ENCODE measurements around the gene POLA1.

POLA1 gene

GRCh38 chrX:25011589-25012432 is 318.1 kb downstream of the POLA1 start:
- Histone ChIP-seq H3K4me3 (ENCODE audit: low read length) (no peak overlapping the region), H3K36me3 (replicated peaks; ENCODE audit: low read depth, low read length) (no peaks in the 10 kb centered on the region), H3K27ac (ENCODE audit: low read length) (no peak overlapping the region), H3K27me3 (ENCODE audit: low read depth, low read length) (no peaks in the 10 kb centered on the region), H3K9me3 (ENCODE audit: insufficient read depth, low read length) (no peaks in the 10 kb centered on the region), H3K4me1 (ENCODE audit: low read length) (no peaks in the 10 kb centered on the region), H3K4me2 (ENCODE audit: low read length) (no peak overlapping the region), H3K79me2 (ENCODE audit: low read length) (no peaks in the 10 kb centered on the region), H2AFZ (ENCODE audit: low read depth, low read length) (no peak overlapping the region), H4K20me1 (ENCODE audit: insufficient read depth, low read length) (no peaks in the 10 kb centered on the region), H3K9ac (ENCODE audit: low read length) (no peak overlapping the region)
- TF ChIP-seq EZH2phosphoT487 (IDR thresholded peaks at IDR 0.05; ENCODE audit: low read depth), result no peak
- TF ChIP-seq, protein P1, sequence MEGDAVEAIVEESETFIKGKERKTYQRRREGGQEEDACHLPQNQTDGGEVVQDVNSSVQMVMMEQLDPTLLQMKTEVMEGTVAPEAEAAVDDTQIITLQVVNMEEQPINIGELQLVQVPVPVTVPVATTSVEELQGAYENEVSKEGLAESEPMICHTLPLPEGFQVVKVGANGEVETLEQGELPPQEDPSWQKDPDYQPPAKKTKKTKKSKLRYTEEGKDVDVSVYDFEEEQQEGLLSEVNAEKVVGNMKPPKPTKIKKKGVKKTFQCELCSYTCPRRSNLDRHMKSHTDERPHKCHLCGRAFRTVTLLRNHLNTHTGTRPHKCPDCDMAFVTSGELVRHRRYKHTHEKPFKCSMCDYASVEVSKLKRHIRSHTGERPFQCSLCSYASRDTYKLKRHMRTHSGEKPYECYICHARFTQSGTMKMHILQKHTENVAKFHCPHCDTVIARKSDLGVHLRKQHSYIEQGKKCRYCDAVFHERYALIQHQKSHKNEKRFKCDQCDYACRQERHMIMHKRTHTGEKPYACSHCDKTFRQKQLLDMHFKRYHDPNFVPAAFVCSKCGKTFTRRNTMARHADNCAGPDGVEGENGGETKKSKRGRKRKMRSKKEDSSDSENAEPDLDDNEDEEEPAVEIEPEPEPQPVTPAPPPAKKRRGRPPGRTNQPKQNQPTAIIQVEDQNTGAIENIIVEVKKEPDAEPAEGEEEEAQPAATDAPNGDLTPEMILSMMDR (IDR thresholded peaks at IDR 0.05; ENCODE audit: low read depth, low read length), result no peak

DNA sequence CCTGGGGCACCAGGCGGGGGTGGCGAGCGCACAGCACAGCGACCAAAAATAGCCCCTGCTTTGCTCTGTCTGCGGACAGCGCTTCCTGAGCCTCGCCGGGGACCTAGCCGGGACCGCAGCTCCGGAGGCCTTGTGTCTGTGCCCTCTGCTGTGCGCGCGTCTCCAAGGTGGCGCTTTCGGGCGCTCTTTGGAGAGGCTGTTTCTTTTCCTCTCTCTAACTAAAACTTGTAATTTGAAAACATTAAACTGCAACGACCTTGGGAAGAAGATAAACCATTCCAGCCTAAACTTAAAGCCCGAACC is 318.7 kb downstream of the POLA1 start:
- Histone ChIP-seq H3K9ac (ENCODE audit: low read length) (no peak overlapping the region), H3K27me3 (ENCODE audit: low read depth, low read length) (no peaks in the 10 kb centered on the region), H3K4me3 (ENCODE audit: low read length) (no peak overlapping the region), H3K36me3 (replicated peaks; ENCODE audit: low read depth, low read length) (no peaks in the 10 kb centered on the region), H3K4me2 (ENCODE audit: low read length) (no peak overlapping the region), H3K9me3 (ENCODE audit: insufficient read depth, low read length) (no peaks in the 10 kb centered on the region), H3K27ac (ENCODE audit: low read length) (no peak overlapping the region), H2AFZ (ENCODE audit: low read depth, low read length) (no peak overlapping the region), H3K79me2 (ENCODE audit: low read length) (no peaks in the 10 kb centered on the region), H3K4me1 (ENCODE audit: low read length) (no peaks in the 10 kb centered on the region), H4K20me1 (ENCODE audit: insufficient read depth, low read length) (no peaks in the 10 kb centered on the region)
- no peak for TF ChIP-seq EZH2phosphoT487 (IDR thresholded peaks at IDR 0.05; ENCODE audit: low read depth)
- TF ChIP-seq, protein P1 (IDR thresholded peaks at IDR 0.05; ENCODE audit: low read depth, low read length), result no peak

DNA sequence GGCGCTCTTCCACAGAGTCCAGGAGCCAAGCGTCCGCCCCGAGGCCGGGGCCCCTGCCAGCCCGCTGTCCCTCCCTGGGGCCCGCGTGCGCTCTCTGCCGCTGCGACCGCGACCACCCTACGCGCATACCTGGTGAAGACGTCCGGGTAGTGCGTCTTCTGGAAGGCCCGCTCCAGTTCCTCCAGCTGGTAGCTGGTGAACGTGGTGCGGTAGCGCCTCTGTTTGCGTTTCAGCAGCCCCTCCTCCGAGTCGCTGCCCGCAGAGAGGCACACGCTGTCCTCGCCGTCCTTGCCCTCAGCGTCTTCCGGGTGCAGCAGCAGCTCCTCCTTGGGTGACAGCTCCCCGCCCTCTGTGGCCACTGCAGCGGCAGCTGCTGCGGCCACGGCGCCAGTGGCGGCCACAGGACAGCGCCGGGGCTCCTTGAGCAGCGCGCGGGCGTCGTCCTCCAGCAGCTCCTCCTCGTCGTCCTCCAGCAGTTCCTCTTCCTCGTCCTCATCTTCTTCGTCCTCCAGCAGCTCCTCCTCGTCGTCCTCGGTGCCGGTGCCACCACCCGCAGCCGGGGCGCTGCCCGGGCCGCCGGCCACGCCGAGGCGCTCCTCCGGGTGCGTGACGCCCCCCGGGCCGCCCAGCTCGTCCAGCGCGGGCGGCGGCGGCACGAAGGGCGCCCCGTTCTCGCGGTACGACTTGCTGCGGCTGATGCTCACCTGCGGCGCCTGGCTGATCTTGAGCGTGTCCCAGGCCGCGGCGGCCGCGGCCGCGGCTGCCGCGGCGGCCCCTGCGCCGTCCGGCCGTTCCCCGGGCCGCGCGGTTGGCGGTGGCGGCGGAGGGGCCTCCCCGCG is 319.3 kb downstream of the POLA1 start:
- Histone ChIP-seq H3K27me3 (ENCODE audit: low read depth, low read length) (no peaks in the 10 kb centered on the region), H3K79me2 (ENCODE audit: low read length) (no peaks in the 10 kb centered on the region), H2AFZ (ENCODE audit: low read depth, low read length) (no peak overlapping the region), H3K27ac (ENCODE audit: low read length) (no peak overlapping the region), H3K9ac (ENCODE audit: low read length) (no peak overlapping the region), H3K4me3 (ENCODE audit: low read length) (no peak overlapping the region), H4K20me1 (ENCODE audit: insufficient read depth, low read length) (no peaks in the 10 kb centered on the region), H3K9me3 (ENCODE audit: insufficient read depth, low read length) (no peaks in the 10 kb centered on the region), H3K36me3 (replicated peaks; ENCODE audit: low read depth, low read length) (no peaks in the 10 kb centered on the region), H3K4me1 (ENCODE audit: low read length) (no peaks in the 10 kb centered on the region), H3K4me2 (ENCODE audit: low read length) (no peak overlapping the region)
- TF ChIP-seq, protein P1 (IDR thresholded peaks at IDR 0.05; ENCODE audit: low read depth, low read length), result no peak
- no peak for TF ChIP-seq EZH2phosphoT487 (IDR thresholded peaks at IDR 0.05; ENCODE audit: low read depth)

GRCh38 chrX:25013632-25014365 is 320.1 kb downstream of the POLA1 start:
- H3K4me1 ChIP-seq (ENCODE audit: low read length), result no peaks in the 10 kb centered on the region
- no peaks in the 10 kb centered on the region for H4K20me1 ChIP-seq (ENCODE audit: insufficient read depth, low read length)
- no peaks in the 10 kb centered on the region for H3K27me3 ChIP-seq (ENCODE audit: low read depth, low read length)
- no peak overlapping the region for H3K9ac ChIP-seq (ENCODE audit: low read length)
- H3K4me3 ChIP-seq (ENCODE audit: low read length), result no peak overlapping the region
- no peaks in the 10 kb centered on the region for H3K36me3 ChIP-seq (replicated peaks; ENCODE audit: low read depth, low read length)
- H3K4me2 ChIP-seq (ENCODE audit: low read length), result no peak overlapping the region
- H3K79me2 ChIP-seq (ENCODE audit: low read length), result no peaks in the 10 kb centered on the region
- H3K9me3 ChIP-seq (ENCODE audit: insufficient read depth, low read length), result no peaks in the 10 kb centered on the region
- H3K27ac ChIP-seq (ENCODE audit: low read length), result no peak overlapping the region
- TF ChIP-seq, protein P1 (IDR thresholded peaks at IDR 0.05; ENCODE audit: low read depth, low read length), result no peak
- no peak for TF ChIP-seq EZH2phosphoT487 (IDR thresholded peaks at IDR 0.05; ENCODE audit: low read depth)
- H2AFZ ChIP-seq (ENCODE audit: low read depth, low read length), result no peak overlapping the region

Data from OCI-LY3 (cell line).